Neuron (in vitro differentiated cells): ENCODE data around the gene IDH1.

Experiments
- H2AFZ ChIP-seq: one replicate; pipeline ENCODE4 v1.6.1; 2013; ENCODE audit warnings: low read depth, mild to moderate bottlenecking, inconsistent platforms, low read length, moderate library complexity
- H3K27me3 ChIP-seq: one replicate; pipeline ENCODE4 v1.6.1; 2013; ENCODE audit warnings: low read length; ENCODE audit not compliant: insufficient read depth
- H3K36me3 ChIP-seq: one replicate; pipeline ENCODE4 v1.6.1; 2013; ENCODE audit warnings: low read length; ENCODE audit not compliant: insufficient read depth
- H3K4me1 ChIP-seq: one replicate; pipeline ENCODE4 v1.6.1; 2013; ENCODE audit warnings: low read length; ENCODE audit not compliant: insufficient read depth
- H3K4me3 ChIP-seq: 2 replicates; pipeline ENCODE4 v1.5.1; 2013; ENCODE audit warnings: mild to moderate bottlenecking, low read length, moderate library complexity
- H3K9me3 ChIP-seq: one replicate; pipeline ENCODE4 v1.6.1; 2013; ENCODE audit warnings: low read length

IDH1 gene

GRCh38 chr2:208253600-208254117, 1.2 kb downstream of the IDH1 start:
- Histone ChIP-seq H3K4me3 (peak overlapping the region; percentile 76), H3K4me1 (peaks cover 58% of the 10 kb centered on the region), H2AFZ (no peak overlapping the region), H3K27me3 (no peaks in the 10 kb centered on the region), H3K9me3 (no peaks in the 10 kb centered on the region), H3K36me3 (peaks cover 53% of the 10 kb centered on the region)

- H3K36me3 ChIP-seq, result peaks cover 61% of the 10 kb centered on the region
- no peaks in the 10 kb centered on the region for H3K9me3 ChIP-seq
- H3K4me3 ChIP-seq, result peak overlapping the region; percentile 76
- no peaks in the 10 kb centered on the region for H3K27me3 ChIP-seq
- H2AFZ ChIP-seq, result no peak overlapping the region
- H3K4me1 ChIP-seq, result peaks cover 58% of the 10 kb centered on the region
Observed at GRCh38 chr2:208252716-208253492, 2.0 kb downstream of the IDH1 start.

- Histone ChIP-seq H3K36me3 (peaks cover 77% of the 10 kb centered on the region), H3K4me1 (peaks cover 45% of the 10 kb centered on the region), H3K4me3 (no peak overlapping the region)
Observed at GRCh38 chr2:208251098-208251497, 3.8 kb downstream of the IDH1 start.

GRCh38 chr2:208250388-208250787, 4.5 kb downstream of the IDH1 start:
- H3K9me3 ChIP-seq, result no peaks in the 10 kb centered on the region
- H3K36me3 ChIP-seq, result peaks cover 85% of the 10 kb centered on the region
- H3K4me3 ChIP-seq, result no peak overlapping the region
- H2AFZ ChIP-seq, result no peak overlapping the region
- H3K27me3 ChIP-seq, result no peaks in the 10 kb centered on the region
- H3K4me1 ChIP-seq, result peaks cover 42% of the 10 kb centered on the region

More at GRCh38 chr2:208251098-208251497, 3.8 kb downstream of the IDH1 start:
- H3K27me3 ChIP-seq, result no peaks in the 10 kb centered on the region
- H3K9me3 ChIP-seq, result no peaks in the 10 kb centered on the region
- H2AFZ ChIP-seq, result no peak overlapping the region

- H3K4me3 ChIP-seq, result no peak overlapping the region
- peaks cover 96% of the 10 kb centered on the region for H3K36me3 ChIP-seq
- H3K4me1 ChIP-seq, result peaks cover 42% of the 10 kb centered on the region
- no peak overlapping the region for H2AFZ ChIP-seq
- H3K9me3 ChIP-seq, result no peaks in the 10 kb centered on the region
- H3K27me3 ChIP-seq, result no peaks in the 10 kb centered on the region
Observed at GRCh38 chr2:208249296-208249695, 5.6 kb downstream of the IDH1 start.

GRCh38 chr2:208248601-208249000, 6.3 kb downstream of the IDH1 start:
- H3K27me3 ChIP-seq, result no peaks in the 10 kb centered on the region
- H3K9me3 ChIP-seq, result no peaks in the 10 kb centered on the region
- H3K4me3 ChIP-seq, result no peak overlapping the region
- peaks cover 99% of the 10 kb centered on the region for H3K36me3 ChIP-seq
- no peak overlapping the region for H2AFZ ChIP-seq
- peaks cover 37% of the 10 kb centered on the region for H3K4me1 ChIP-seq

- H3K36me3 ChIP-seq, result peaks cover 95% of the 10 kb centered on the region
- no peak overlapping the region for H3K4me3 ChIP-seq
- H3K9me3 ChIP-seq, result no peaks in the 10 kb centered on the region
- no peaks in the 10 kb centered on the region for H3K27me3 ChIP-seq
- no peak overlapping the region for H2AFZ ChIP-seq
- peaks cover 9% of the 10 kb centered on the region for H3K4me1 ChIP-seq
Observed at GRCh38 chr2:208245746-208246145, 9.1 kb downstream of the IDH1 start.

GRCh38 chr2:208244422-208244821, 10.4 kb downstream of the IDH1 start:
- no peak overlapping the region for H2AFZ ChIP-seq
- H3K36me3 ChIP-seq, result peaks cover 94% of the 10 kb centered on the region
- H3K27me3 ChIP-seq, result no peaks in the 10 kb centered on the region
- no peaks in the 10 kb centered on the region for H3K4me1 ChIP-seq
- H3K9me3 ChIP-seq, result no peaks in the 10 kb centered on the region
- no peak overlapping the region for H3K4me3 ChIP-seq

- H3K4me1 ChIP-seq, result no peaks in the 10 kb centered on the region
- H3K9me3 ChIP-seq, result no peaks in the 10 kb centered on the region
- H2AFZ ChIP-seq, result no peak overlapping the region
- no peak overlapping the region for H3K4me3 ChIP-seq
- H3K36me3 ChIP-seq, result peaks cover 90% of the 10 kb centered on the region
- no peaks in the 10 kb centered on the region for H3K27me3 ChIP-seq
Observed at GRCh38 chr2:208240619-208241209, 14.2 kb downstream of the IDH1 start.

- H3K36me3 ChIP-seq, result peaks cover 83% of the 10 kb centered on the region
Observed at GRCh38 chr2:208239770-208240493, 14.9 kb downstream of the IDH1 start.

GRCh38 chr2:208235860-208236259, 19.0 kb downstream of the IDH1 start:
- H3K27me3 ChIP-seq, result no peaks in the 10 kb centered on the region
- no peaks in the 10 kb centered on the region for H3K4me1 ChIP-seq
- H2AFZ ChIP-seq, result no peak overlapping the region
- no peak overlapping the region for H3K4me3 ChIP-seq
- H3K9me3 ChIP-seq, result no peaks in the 10 kb centered on the region
- peaks cover 46% of the 10 kb centered on the region for H3K36me3 ChIP-seq

More at GRCh38 chr2:208239770-208240493, 14.9 kb downstream of the IDH1 start:
- Histone ChIP-seq H3K4me1 (no peaks in the 10 kb centered on the region), H2AFZ (no peak overlapping the region), H3K4me3 (no peak overlapping the region), H3K9me3 (no peaks in the 10 kb centered on the region), H3K27me3 (no peaks in the 10 kb centered on the region)

- no peak overlapping the region for H2AFZ ChIP-seq
- H3K36me3 ChIP-seq, result peaks cover 36% of the 10 kb centered on the region
- no peaks in the 10 kb centered on the region for H3K27me3 ChIP-seq
- no peaks in the 10 kb centered on the region for H3K9me3 ChIP-seq
- no peaks in the 10 kb centered on the region for H3K4me1 ChIP-seq
- H3K4me3 ChIP-seq, result no peak overlapping the region
Observed at GRCh38 chr2:208234786-208235185, 20.1 kb downstream of the IDH1 start.

- peaks cover 4% of the 10 kb centered on the region for H3K9me3 ChIP-seq
- no peaks in the 10 kb centered on the region for H3K36me3 ChIP-seq
- no peak overlapping the region for H3K4me3 ChIP-seq
- H3K4me1 ChIP-seq, result no peaks in the 10 kb centered on the region
- H2AFZ ChIP-seq, result no peak overlapping the region
- H3K27me3 ChIP-seq, result no peaks in the 10 kb centered on the region
Observed at GRCh38 chr2:208228476-208228875, 26.4 kb downstream of the IDH1 start.
